Kidney (tissue), 14 donors: ENCODE data around the gene KIF19. TPM values are rescaled to one million over a fixed set of nuclear protein-coding genes. Genes with fewer than 3 reads are reported as not detected.

Source experiments
- DNase-seq, 5 donors: peaks; one replicate each; pipeline ENCODE4 v3.0.0-alpha.2; 2013 to 2020
- FAIRE-seq: peaks from 2 replicates; lab custom pipeline; 2012; peaks lifted over from hg19 to GRCh38; lab: Jason Lieb, UNC
- H3K27ac ChIP-seq, 2 donors: one replicate each; pipeline ENCODE4 v1.7.0; 2013; ENCODE audit warnings: low read depth in 2 of 2, low read length in 2 of 2, inconsistent platforms in 1 of 2
- H3K27me3 ChIP-seq: one replicate; pipeline ENCODE4 v1.7.1; 2013; ENCODE audit warnings: low read length, inconsistent platforms; ENCODE audit not compliant: control insufficient read depth, insufficient read depth
- H3K36me3 ChIP-seq, 3 donors: one replicate each; pipeline versions ENCODE4 v1.7.0 to v1.7.1; 2013; ENCODE audit warnings: low read length in 3 of 3, control low read depth in 1 of 3, inconsistent platforms in 1 of 3; ENCODE audit not compliant: insufficient read depth in 3 of 3, control insufficient read depth in 2 of 3
- H3K4me1 ChIP-seq, 3 donors: one replicate each; pipeline versions ENCODE4 v1.7.0 to v1.7.1; 2013; ENCODE audit warnings: low read length in 3 of 3, inconsistent platforms in 1 of 3, low read depth in 1 of 3; ENCODE audit not compliant: control insufficient read depth in 2 of 3, insufficient read depth in 2 of 3
- H3K4me3 ChIP-seq, 3 donors: one replicate each; pipeline versions ENCODE4 v1.7.0 to v1.8.1; 2013; ENCODE audit warnings: low read length in 3 of 3, control low read depth in 1 of 3, inconsistent platforms in 1 of 3
- H3K9ac ChIP-seq, 3 donors: one replicate each; pipeline versions ENCODE4 v1.7.0 to v1.7.1; 2013; ENCODE audit warnings: low read length in 3 of 3, control low read depth in 1 of 3, inconsistent platforms in 1 of 3
- H3K9me3 ChIP-seq, 3 donors: one replicate each; pipeline versions ENCODE4 v1.7.0 to v1.7.1; 2013; ENCODE audit warnings: low read length in 3 of 3, control low read depth in 1 of 3, inconsistent platforms in 1 of 3; ENCODE audit not compliant: control insufficient read depth in 2 of 3, insufficient read depth in 1 of 3
- intact Hi-C: fragments of 100-400 bp; cut with DNase I; formaldehyde crosslinking; loops from one replicate; pipeline ENCODE4 v1.11.1; 2022
- polyA plus RNA-seq: library from polyadenylated mRNA; stranded (reverse); fragments of 350-450 nt; fragmentation: Illumina TruSeq; extraction: RNeasy Lipid Tissue Mini Kit (QIAGEN cat#74804); gene quantifications from one replicate; pipeline ENCODE4 v1.2.3, GENCODE V29; 2014; ENCODE audit warnings: low read depth, low replicate concordance; ENCODE audit not compliant: insufficient read depth
- total RNA-seq: library from RNA; stranded (reverse); fragmentation: NEBNext Ultra II Directional; extraction: Animal tissue kit (Norgen Biotek cat#: 25700); gene quantifications from one replicate; pipeline ENCODE4 v1.2.1, GENCODE V29; 2021
- TF ChIP-seq, protein P1 (sequence below): IDR thresholded peaks from 3 replicates; pipeline ENCODE4 v1.5.1; 2012; ENCODE audit warnings: mild to moderate bottlenecking, moderate library complexity, borderline replicate concordance; ENCODE audit not compliant: insufficient read depth; ENCODE audit errors: extremely low read depth
- donor health status: control.
- donor health status: control.
- donor health status: control.
- donor health status: control.
- donor health status: control.
- donor health status: DM: yes; HTN: yes; CAD: no.
- donor health status: Normal renal cell carcinoma (clear cell type).

Gene KIF19
- total and polyA plus RNA-seq, 2 donors from 2014 or later = 0.85 TPM; not detected in 1

DNA sequence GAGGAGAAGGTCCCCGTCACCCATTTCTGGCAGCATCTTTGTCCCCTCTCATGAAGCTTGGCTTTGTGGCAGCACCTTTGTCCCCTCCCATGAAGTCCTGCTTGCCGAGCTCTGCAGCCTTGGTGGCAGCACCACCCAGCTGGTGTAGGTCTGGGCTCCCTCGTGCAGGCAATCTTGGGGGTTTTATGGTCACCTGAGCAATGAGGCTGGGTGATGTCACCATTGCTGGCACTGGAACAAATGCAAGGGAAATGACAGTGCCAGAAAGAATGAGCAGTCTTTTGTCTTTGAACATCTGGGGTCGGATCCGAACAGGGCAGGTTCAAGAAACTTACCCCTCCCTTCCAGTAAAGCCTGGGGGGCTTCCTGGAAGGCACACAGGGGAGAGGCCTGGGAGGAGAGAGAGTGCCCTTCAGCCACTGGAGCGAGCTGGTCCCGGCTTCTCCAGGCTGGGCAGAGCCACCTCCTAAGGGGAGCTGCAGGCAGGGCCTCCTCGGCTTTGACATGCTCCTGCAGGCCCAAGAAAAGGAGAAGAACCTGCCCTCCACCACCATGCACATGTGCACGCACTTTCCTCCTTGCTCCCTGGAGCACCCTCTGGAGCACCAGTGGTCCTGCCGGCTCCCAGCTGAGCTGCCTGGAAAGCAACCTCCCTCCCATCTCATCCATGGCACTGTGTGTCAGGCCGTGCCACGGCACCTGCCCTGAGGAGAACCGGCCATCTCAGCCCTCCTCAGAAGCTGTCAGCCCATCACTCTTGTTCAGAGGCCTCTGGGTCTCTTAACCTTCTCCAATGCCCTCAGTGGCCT lies 19.6 kb downstream of the KIF19 start:
- Histone ChIP-seq H3K27ac (no peak overlapping the region), H3K4me1 (no peaks in the 10 kb centered on the region), H3K4me3 (no peak overlapping the region), H3K9me3 (no peaks in the 10 kb centered on the region), H3K27me3 (no peaks in the 10 kb centered on the region), H3K9ac (no peak overlapping the region), H3K36me3 (no peaks in the 10 kb centered on the region)
- TF ChIP-seq, protein P1, sequence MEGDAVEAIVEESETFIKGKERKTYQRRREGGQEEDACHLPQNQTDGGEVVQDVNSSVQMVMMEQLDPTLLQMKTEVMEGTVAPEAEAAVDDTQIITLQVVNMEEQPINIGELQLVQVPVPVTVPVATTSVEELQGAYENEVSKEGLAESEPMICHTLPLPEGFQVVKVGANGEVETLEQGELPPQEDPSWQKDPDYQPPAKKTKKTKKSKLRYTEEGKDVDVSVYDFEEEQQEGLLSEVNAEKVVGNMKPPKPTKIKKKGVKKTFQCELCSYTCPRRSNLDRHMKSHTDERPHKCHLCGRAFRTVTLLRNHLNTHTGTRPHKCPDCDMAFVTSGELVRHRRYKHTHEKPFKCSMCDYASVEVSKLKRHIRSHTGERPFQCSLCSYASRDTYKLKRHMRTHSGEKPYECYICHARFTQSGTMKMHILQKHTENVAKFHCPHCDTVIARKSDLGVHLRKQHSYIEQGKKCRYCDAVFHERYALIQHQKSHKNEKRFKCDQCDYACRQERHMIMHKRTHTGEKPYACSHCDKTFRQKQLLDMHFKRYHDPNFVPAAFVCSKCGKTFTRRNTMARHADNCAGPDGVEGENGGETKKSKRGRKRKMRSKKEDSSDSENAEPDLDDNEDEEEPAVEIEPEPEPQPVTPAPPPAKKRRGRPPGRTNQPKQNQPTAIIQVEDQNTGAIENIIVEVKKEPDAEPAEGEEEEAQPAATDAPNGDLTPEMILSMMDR = no peak
- intact Hi-C loops = no loop called here
- DNase-seq (no peak), FAIRE-seq (no peak)

DNA sequence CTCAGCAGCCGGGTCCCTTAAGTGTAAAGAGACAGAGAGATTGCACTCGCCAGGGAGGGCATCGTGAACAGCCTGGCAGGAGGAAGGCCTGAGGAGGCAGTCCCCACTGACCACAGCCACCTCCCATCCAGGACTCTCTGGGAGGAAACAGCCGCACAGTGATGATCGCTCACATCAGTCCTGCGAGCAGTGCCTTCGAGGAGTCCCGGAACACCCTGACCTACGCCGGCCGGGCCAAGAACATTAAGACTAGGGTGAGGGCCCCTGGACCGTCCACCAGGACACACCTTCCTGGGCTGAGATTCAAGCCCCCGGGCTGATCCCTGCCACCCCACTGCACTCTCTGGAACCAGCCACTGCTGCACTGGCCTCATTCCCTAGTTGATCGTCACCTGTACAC lies 21.6 kb downstream of the KIF19 start:
- TF ChIP-seq, protein P1 = no peak
- Histone ChIP-seq H3K36me3 (no peaks in the 10 kb centered on the region), H3K4me1 (no peaks in the 10 kb centered on the region), H3K27me3 (peaks cover 8% of the 10 kb centered on the region), H3K9ac (no peak overlapping the region), H3K4me3 (no peak overlapping the region), H3K27ac (no peak overlapping the region), H3K9me3 (no peaks in the 10 kb centered on the region)
- intact Hi-C loops = no loop called here
- DNase-seq (no peak), FAIRE-seq (no peak)

DNA sequence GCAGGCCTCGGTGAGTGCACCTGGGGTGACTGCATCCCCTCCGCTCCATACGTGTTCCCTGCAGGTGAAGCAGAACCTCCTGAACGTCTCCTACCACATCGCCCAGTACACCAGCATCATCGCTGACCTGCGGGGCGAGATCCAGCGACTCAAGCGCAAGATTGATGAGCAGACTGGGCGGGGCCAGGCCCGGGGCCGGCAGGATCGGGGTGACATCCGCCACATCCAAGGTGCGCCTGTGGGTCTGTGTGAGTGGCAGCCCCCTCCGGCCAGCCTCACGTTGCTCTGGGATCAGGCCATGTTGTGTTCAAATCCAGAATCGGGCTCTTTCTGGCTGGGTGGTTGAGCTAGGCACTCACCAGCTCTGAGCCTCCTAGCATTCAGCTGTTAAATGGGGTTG lies 23.1 kb downstream of the KIF19 start:
- FAIRE-seq (no peak), DNase-seq (no peak)
- H3K4me3 ChIP-seq = no peak overlapping the region
- TF ChIP-seq, protein P1 = no peak
- intact Hi-C loops = no loop called here
- no peak overlapping the region for H3K9ac ChIP-seq
- no peaks in the 10 kb centered on the region for H3K36me3 ChIP-seq
- no peak overlapping the region for H3K27ac ChIP-seq
- H3K9me3 ChIP-seq = no peaks in the 10 kb centered on the region
- H3K27me3 ChIP-seq = peaks cover 9% of the 10 kb centered on the region
- H3K4me1 ChIP-seq = no peaks in the 10 kb centered on the region
